Naive thymus-derived CD8-positive, alpha-beta T cell (primary cell): ENCODE data around the gene ZNF181. TPM values are rescaled to one million over a fixed set of nuclear protein-coding genes. Genes with fewer than 3 reads are reported as not detected.
"Not testable (repeated sequence)": the region's sequence is repeated elsewhere in the genome, so short reads cannot be mapped to it uniquely, and the experiment has no call there.

ENCODE experiments used
- ATAC-seq, 2 donors: fragments of 150-1000 bp; cut with Tn5 transposase in 1 of 2; sonication (Bioruptor Pico), chemical (Tn5 transposase) in 1 of 2; 1 replicate in 1 of 2; 2 replicates in 1 of 2; pipeline ENCODE4 v1.10.0; 2021; ENCODE audit warnings: mild to moderate bottlenecking in 2 of 2, moderate library complexity in 2 of 2
- POLR2A ChIA-PET: fragments of 350-600 bp; sonication (Branson Sonifier 250); formaldehyde crosslinking; loops from one replicate; lab custom pipeline; 2021; ENCODE audit warnings: antibody characterized with exemption; lab: Charles Lee
- DNase-seq, 10 donors: peaks; one replicate each; pipeline versions ENCODE4 v3.0.0 to v3.0.0-alpha.2; 2020 to 2022
- H3K27ac Mint-ChIP-seq, 10 donors: one replicate each; pipeline ENCODE4 v1.8.0; 2020 to 2022; ENCODE audit warnings: mild to moderate bottlenecking in 10 of 10, mixed read lengths in 10 of 10, moderate library complexity in 4 of 10, inconsistent platforms in 1 of 10
- H3K27me3 Mint-ChIP-seq, 5 donors: one replicate each; pipeline ENCODE4 v1.8.0; 2021 to 2022; ENCODE audit warnings: mixed read lengths in 5 of 5
- H3K36me3 Mint-ChIP-seq, 3 donors: one replicate each; pipeline ENCODE4 v1.8.0; 2020 to 2022; ENCODE audit warnings: mixed read lengths in 3 of 3, mild to moderate bottlenecking in 2 of 3, inconsistent platforms in 1 of 3
- H3K4me1 Mint-ChIP-seq, 4 donors: one replicate each; pipeline ENCODE4 v1.8.0; 2021 to 2022; ENCODE audit warnings: mixed read lengths in 4 of 4
- H3K4me3 Mint-ChIP-seq, 10 donors: one replicate each; pipeline ENCODE4 v1.8.0; 2020 to 2022; ENCODE audit warnings: mild to moderate bottlenecking in 10 of 10, mixed read lengths in 10 of 10, moderate library complexity in 6 of 10, inconsistent platforms in 1 of 10
- H3K9me3 Mint-ChIP-seq, 9 donors: one replicate each; pipeline ENCODE4 v1.8.0; 2020 to 2022; ENCODE audit warnings: mixed read lengths in 9 of 9, mild to moderate bottlenecking in 3 of 9, inconsistent platforms in 1 of 9, moderate library complexity in 1 of 9
- polyA plus RNA-seq, 3 donors: library from polyadenylated mRNA; unstranded; fragments of 300-500 nt; fragmentation: Illumina TruSeq; gene quantifications; one replicate each; pipeline ENCODE4 v1.2.3, GENCODE V29; 2021
- total RNA-seq, 8 experiments: library from RNA in 2 of 8; stranded (reverse) in 2 of 8; gene quantifications; one replicate each; pipeline ENCODE4 v1.2.3 and lab custom pipeline; 2021 to 2026

The ZNF181 gene
- total RNA-seq (10 to 100 TPM; 28.7 to 29.5 TPM), polyA plus RNA-seq (10 to 100 TPM; 23.1 to 36.4 (median 35.7) TPM), total RNA-seq (lab: John Stamatoyannopoulos, UW) (7.9 to 71.5 (median 25.0) reads per million in 6 experiments)

GRCh38 chr19:34733746-34734536, at the start of gene ZNF181:
Gene ZNF181 (plus strand): TSS chr19:34734243. CDS start chr19:34735038, 795 bp downstream.
- peak; percentile 58 to 89 (median 80) for DNase-seq
- H3K4me3 Mint-ChIP-seq, result peak within 1 kb of the TSS; percentile 87 to 99 (median 96)
- peak; percentile 84 to 89 for ATAC-seq
- H3K27ac Mint-ChIP-seq, result peak within 1 kb of the TSS; percentile 89 to 100 (median 98)
- POLR2A ChIA-PET, result interaction anchor here (0.6 to 2.2 kb wide), 8 partner anchors 37 to 1385 kb away, joined by 3 to 20 read pairs (median 4); partner anchors contain the start of genes SCGB2B2, ZNF30, ZNF302 and ZNF792
- H3K27me3 Mint-ChIP-seq, result peaks cover 0 to 4% (median 0%) of the 10 kb centered on the region in 5 donors
- H3K4me1 Mint-ChIP-seq, result peaks cover 15 to 34% (median 31%) of the 10 kb centered on the region in 4 donors
- peaks cover 20 to 31% (median 27%) of the 10 kb centered on the region in 3 donors for H3K36me3 Mint-ChIP-seq
- H3K9me3 Mint-ChIP-seq, result peaks cover 2 to 36% (median 19%) of the 10 kb centered on the region in 9 donors

GRCh38 chr19:34685266-34685665, 48.8 kb upstream of the ZNF181 start:
- peaks cover 11 to 95% (median 61%) of the 10 kb centered on the region in 9 donors for H3K9me3 Mint-ChIP-seq
- ATAC-seq, POLR2A ChIA-PET, H3K27ac Mint-ChIP-seq, H3K4me3 Mint-ChIP-seq, H3K4me1 Mint-ChIP-seq, H3K27me3 Mint-ChIP-seq, DNase-seq: not testable (repeated sequence)
- H3K36me3 Mint-ChIP-seq, result peaks cover 49 to 78% (median 72%) of the 10 kb centered on the region in 3 donors

- Mint-ChIP-seq H3K4me3 (no peak overlapping the region), H3K9me3 (peaks cover 11 to 99% (median 64%) of the 10 kb centered on the region in 9 donors), H3K27me3 (peaks cover 3 to 15% (median 5%) of the 10 kb centered on the region in 5 donors), H3K27ac (no peak overlapping the region), H3K4me1 (no peaks in the 10 kb centered on the region), H3K36me3 (peaks cover 38 to 79% (median 62%) of the 10 kb centered on the region in 3 donors)
- ATAC-seq (no peak), DNase-seq (no peak)
- POLR2A ChIA-PET, result no interaction called here
Measured at GRCh38 chr19:34686455-34686854, 47.6 kb upstream of the ZNF181 start.

- Mint-ChIP-seq H3K36me3 (peaks cover 29 to 77% (median 54%) of the 10 kb centered on the region in 3 donors), H3K4me1 (no peaks in the 10 kb centered on the region), H3K4me3 (no peak overlapping the region), H3K27me3 (peaks cover 8 to 24% (median 13%) of the 10 kb centered on the region in 5 donors), H3K9me3 (peaks cover 11 to 99% (median 69%) of the 10 kb centered on the region in 9 donors), H3K27ac (peak overlapping the region in 1 of 10 donors; percentile 71)
- ATAC-seq (no peak), DNase-seq (no peak)
- POLR2A ChIA-PET, result interaction anchor here (0.7 to 1.2 kb wide), 2 partner anchors 9 to 10 kb away, joined by 3 read pairs; partner anchors contain the start of gene ZNF302
Measured at GRCh38 chr19:34687348-34687747, 46.7 kb upstream of the ZNF181 start.

- Mint-ChIP-seq H3K4me3 (no peak overlapping the region), H3K27ac (no peak overlapping the region), H3K27me3 (peaks cover 16 to 36% (median 19%) of the 10 kb centered on the region in 5 donors), H3K9me3 (peaks cover 11 to 95% (median 66%) of the 10 kb centered on the region in 9 donors), H3K36me3 (peaks cover 18 to 72% (median 50%) of the 10 kb centered on the region in 3 donors), H3K4me1 (no peaks in the 10 kb centered on the region)
- POLR2A ChIA-PET, result interaction anchor here (1.0 kb wide), 1 partner anchor 11 kb away, joined by 3 read pairs; the partner anchor contains the start of gene ZNF302
- ATAC-seq, result no peak
- no peak for DNase-seq
Measured at GRCh38 chr19:34688592-34688991, 45.5 kb upstream of the ZNF181 start.

GRCh38 chr19:34690372-34690771, 43.7 kb upstream of the ZNF181 start:
- peaks cover 11 to 87% (median 60%) of the 10 kb centered on the region in 9 donors for H3K9me3 Mint-ChIP-seq
- no peak overlapping the region for H3K27ac Mint-ChIP-seq
- peaks cover 2 to 74% (median 40%) of the 10 kb centered on the region in 3 donors for H3K36me3 Mint-ChIP-seq
- POLR2A ChIA-PET, result no interaction called here
- ATAC-seq, result no peak
- no peak overlapping the region for H3K4me3 Mint-ChIP-seq
- H3K27me3 Mint-ChIP-seq, result peaks cover 19 to 50% (median 32%) of the 10 kb centered on the region in 5 donors
- no peaks in the 10 kb centered on the region for H3K4me1 Mint-ChIP-seq
- DNase-seq, result no peak

GRCh38 chr19:34692549-34692948, 41.5 kb upstream of the ZNF181 start:
- H3K27ac Mint-ChIP-seq, result no peak overlapping the region
- H3K9me3 Mint-ChIP-seq, result peaks cover 10 to 65% (median 41%) of the 10 kb centered on the region in 9 donors
- H3K4me1 Mint-ChIP-seq, result no peaks in the 10 kb centered on the region
- no peak for ATAC-seq
- POLR2A ChIA-PET, result no interaction called here
- no peak for DNase-seq
- H3K4me3 Mint-ChIP-seq, result peak overlapping the region in 1 of 10 donors; percentile 6
- H3K27me3 Mint-ChIP-seq, result peaks cover 19 to 50% (median 40%) of the 10 kb centered on the region in 5 donors
- peaks cover 0 to 55% (median 18%) of the 10 kb centered on the region in 3 donors for H3K36me3 Mint-ChIP-seq

GRCh38 chr19:34707661-34708060, 26.4 kb upstream of the ZNF181 start:
- H3K36me3 Mint-ChIP-seq, result peaks cover 4 to 15% (median 9%) of the 10 kb centered on the region in 3 donors
- ATAC-seq (no peak), DNase-seq (no peak)
- peaks cover 0 to 4% (median under 1%) of the 10 kb centered on the region in 4 donors for H3K4me1 Mint-ChIP-seq
- POLR2A ChIA-PET, result no interaction called here
- H3K4me3 Mint-ChIP-seq, result no peak overlapping the region
- peaks cover 0 to 38% (median 9%) of the 10 kb centered on the region in 9 donors for H3K9me3 Mint-ChIP-seq
- no peak overlapping the region for H3K27ac Mint-ChIP-seq
- H3K27me3 Mint-ChIP-seq, result peaks cover 22 to 77% (median 27%) of the 10 kb centered on the region in 5 donors

- Mint-ChIP-seq H3K4me3 (no peak overlapping the region), H3K36me3 (peaks cover 5 to 27% (median 10%) of the 10 kb centered on the region in 3 donors), H3K4me1 (peaks cover 0 to 6% (median under 1%) of the 10 kb centered on the region in 4 donors), H3K27ac (no peak overlapping the region), H3K9me3 (peaks cover 0 to 38% (median 24%) of the 10 kb centered on the region in 9 donors), H3K27me3 (peaks cover 19 to 74% (median 27%) of the 10 kb centered on the region in 5 donors)
- DNase-seq (no peak), ATAC-seq (no peak)
- POLR2A ChIA-PET, result interaction anchor here (1.5 kb wide), 1 partner anchor 72 kb away, joined by 3 read pairs; no protein-coding TSS in a partner anchor
Measured at GRCh38 chr19:34711890-34712289, 22.2 kb upstream of the ZNF181 start.

- POLR2A ChIA-PET, result no interaction called here
- no peak overlapping the region for H3K4me3 Mint-ChIP-seq
- H3K4me1 Mint-ChIP-seq, result peaks cover 0 to 6% (median under 1%) of the 10 kb centered on the region in 4 donors
- H3K27me3 Mint-ChIP-seq, result peaks cover 21 to 74% (median 28%) of the 10 kb centered on the region in 5 donors
- H3K27ac Mint-ChIP-seq, result peak overlapping the region in 1 of 10 donors; percentile 34
- peaks cover 5 to 23% (median 8%) of the 10 kb centered on the region in 3 donors for H3K36me3 Mint-ChIP-seq
- DNase-seq, result peak in 9 of 10 donors; percentile 47 to 81 (median 69)
- peaks cover 0 to 30% (median 22%) of the 10 kb centered on the region in 9 donors for H3K9me3 Mint-ChIP-seq
- peak; percentile 65 to 76 for ATAC-seq
Measured at GRCh38 chr19:34712395-34713261, 21.4 kb upstream of the ZNF181 start.

- peaks cover 0 to 25% (median 22%) of the 10 kb centered on the region in 9 donors for H3K9me3 Mint-ChIP-seq
- H3K4me3 Mint-ChIP-seq, result no peak overlapping the region
- no peak overlapping the region for H3K27ac Mint-ChIP-seq
- POLR2A ChIA-PET, result no interaction called here
- DNase-seq, result no peak
- peaks cover 0 to 6% (median under 1%) of the 10 kb centered on the region in 4 donors for H3K4me1 Mint-ChIP-seq
- peaks cover 5 to 23% (median 5%) of the 10 kb centered on the region in 3 donors for H3K36me3 Mint-ChIP-seq
- no peak for ATAC-seq
- peaks cover 22 to 73% (median 27%) of the 10 kb centered on the region in 5 donors for H3K27me3 Mint-ChIP-seq
Measured at GRCh38 chr19:34713262-34713637, 20.8 kb upstream of the ZNF181 start.
